Fibroblast of lung (primary cell): ENCODE data around the gene C22orf15. TPM values are rescaled to one million over a fixed set of nuclear protein-coding genes. Genes with fewer than 3 reads are reported as not detected.

Source experiments
- DNase-seq, 2 donors: peaks; one replicate each; pipeline versions ENCODE4 v3.0.0 to v3.0.0-alpha.2; 2010; ENCODE audit warnings: low read depth in 2 of 2
- H2AFZ ChIP-seq: 2 replicates; pipeline ENCODE4 v1.5.1; 2012; ENCODE audit warnings: low read length, control low read depth, inconsistent platforms
- H3K27ac ChIP-seq: 2 replicates; pipeline ENCODE4 v1.5.1; 2011; ENCODE audit warnings: low read length, control low read depth; ENCODE audit not compliant: insufficient read depth
- H3K27me3 ChIP-seq: 2 replicates; pipeline ENCODE4 v1.5.1; 2011; ENCODE audit warnings: mild to moderate bottlenecking, low read length; ENCODE audit not compliant: control insufficient read depth, insufficient read depth
- H3K36me3 ChIP-seq: 2 replicates; pipeline ENCODE4 v1.5.1; 2011; ENCODE audit warnings: low read length; ENCODE audit not compliant: control insufficient read depth, insufficient read depth
- H3K4me1 ChIP-seq: 2 replicates; pipeline ENCODE4 v1.5.1; 2011; ENCODE audit warnings: low read length; ENCODE audit not compliant: control insufficient read depth, insufficient read depth; ENCODE audit errors: extremely low read depth
- H3K4me2 ChIP-seq: 2 replicates; pipeline ENCODE4 v1.5.1; 2011; ENCODE audit warnings: low read length, control low read depth; ENCODE audit not compliant: insufficient read depth; ENCODE audit errors: extremely low read depth
- H3K4me3 ChIP-seq, 4 experiments: fragments of 200-600 bp in 1 of 4; sonication (generic) in 1 of 4; replicated peaks in 1 of 4; 2 replicates each; pipeline ENCODE4 v1.5.1; 2011 to 2016; ENCODE audit warnings: low read length in 4 of 4, low read depth in 3 of 4, mild to moderate bottlenecking in 3 of 4, control low read depth in 2 of 4, inconsistent platforms in 1 of 4, mixed read lengths in 1 of 4; ENCODE audit not compliant: insufficient read depth in 1 of 4; ENCODE audit errors: control extremely low read depth in 1 of 4
- H3K79me2 ChIP-seq: 2 replicates; pipeline ENCODE4 v1.5.1; 2012; ENCODE audit warnings: mild to moderate bottlenecking, low read length, inconsistent platforms; ENCODE audit not compliant: control insufficient read depth, insufficient read depth
- H3K9ac ChIP-seq: 2 replicates; pipeline ENCODE4 v1.5.1; 2011; ENCODE audit warnings: mild to moderate bottlenecking, low read length, control low read depth; ENCODE audit not compliant: insufficient read depth
- H3K9me3 ChIP-seq: 2 replicates; pipeline ENCODE4 v1.5.1; 2012; ENCODE audit warnings: low read depth, low read length; ENCODE audit not compliant: control insufficient read depth, insufficient read depth
- H4K20me1 ChIP-seq: 2 replicates; pipeline ENCODE4 v1.5.1; 2011; ENCODE audit warnings: low read length; ENCODE audit not compliant: control insufficient read depth, insufficient read depth; ENCODE audit errors: extremely low read depth
- CTCF ChIP-seq, 2 donors: IDR thresholded peaks in 1 of 2; conservative IDR thresholded peaks in 1 of 2; 1 replicate in 1 of 2; 2 replicates in 1 of 2; pipeline ENCODE4 v1.5.1; 2011 to 2012; ENCODE audit warnings: low read length in 2 of 2, control low read depth in 1 of 2, inconsistent platforms in 1 of 2, low read depth in 1 of 2, mild to moderate bottlenecking in 1 of 2
- EZH2 ChIP-seq: IDR thresholded peaks from 2 replicates; pipeline ENCODE4 v1.5.1; 2012; ENCODE audit warnings: low read length, control low read depth, mild to moderate bottlenecking; ENCODE audit errors: missing control alignments
- polyA plus RNA-seq, 2 donors: library from polyadenylated mRNA; depleted of rRNA in 1 of 2; stranded (reverse) in 1 of 2; unstranded in 1 of 2; fragments of >200 nt; gene quantifications; 2 replicates each; pipeline ENCODE4 v1.2.1, GENCODE V29; 2011 to 2012; ENCODE audit warnings: missing spikeins in 1 of 2
- total RNA-seq: library from RNA; depleted of rRNA; stranded (reverse); fragments of >200 nt; gene quantifications from 2 replicates; pipeline ENCODE4 v1.2.1, GENCODE V29; 2014

Gene C22orf15
- total and polyA plus RNA-seq, 2 donors (not counting 1 experiment from before 2014, with no cell fraction given), result 1.4 to 2.5 TPM

GRCh38 chr22:23760056-23760455 is 2.7 kb upstream of the C22orf15 start:
- Histone ChIP-seq H3K4me2 (no peak overlapping the region), H3K9me3 (no peaks in the 10 kb centered on the region), H3K36me3 (no peaks in the 10 kb centered on the region), H4K20me1 (no peaks in the 10 kb centered on the region), H3K79me2 (no peaks in the 10 kb centered on the region), H2AFZ (no peak overlapping the region), H3K4me3 (no peak overlapping the region), H3K4me1 (no peaks in the 10 kb centered on the region), H3K27ac (no peak overlapping the region), H3K27me3 (no peaks in the 10 kb centered on the region), H3K9ac (no peak overlapping the region)
- TF ChIP-seq CTCF (conservative IDR thresholded peaks at IDR 0.05 in 1 of 2, IDR thresholded peaks at IDR 0.05 in 1 of 2; ENCODE audit: low read depth in 1 of 2, low read length in 2 of 2), result no peak
- TF ChIP-seq EZH2, result no peak
- DNase-seq, result no peak

GRCh38 chr22:23763579-23763945 is 772 bp downstream of the C22orf15 start:
- Histone ChIP-seq H3K79me2 (no peaks in the 10 kb centered on the region), H3K4me3 (peak overlapping the region in 2 of 4 experiments; percentile 9 to 35), H3K4me1 (no peaks in the 10 kb centered on the region), H3K9me3 (no peaks in the 10 kb centered on the region), H3K9ac (no peak overlapping the region), H3K27me3 (no peaks in the 10 kb centered on the region), H3K36me3 (no peaks in the 10 kb centered on the region), H3K4me2 (peak overlapping the region; percentile 13), H2AFZ (peak overlapping the region; percentile 41), H3K27ac (no peak overlapping the region), H4K20me1 (no peaks in the 10 kb centered on the region)
- no peak for TF ChIP-seq EZH2
- no peak for TF ChIP-seq CTCF (conservative IDR thresholded peaks at IDR 0.05 in 1 of 2, IDR thresholded peaks at IDR 0.05 in 1 of 2; ENCODE audit: low read depth in 1 of 2, low read length in 2 of 2)
- no peak for DNase-seq

- H3K9me3 ChIP-seq, result no peaks in the 10 kb centered on the region
- H3K27ac ChIP-seq, result no peak overlapping the region
- H2AFZ ChIP-seq, result no peak overlapping the region
- no peak overlapping the region for H3K9ac ChIP-seq
- H3K4me2 ChIP-seq, result peak overlapping the region; percentile 0
- H4K20me1 ChIP-seq, result no peaks in the 10 kb centered on the region
- H3K4me3 ChIP-seq, result no peak overlapping the region
- no peaks in the 10 kb centered on the region for H3K79me2 ChIP-seq
- TF ChIP-seq CTCF (conservative IDR thresholded peaks at IDR 0.05 in 1 of 2, IDR thresholded peaks at IDR 0.05 in 1 of 2; ENCODE audit: low read depth in 1 of 2, low read length in 2 of 2), result no peak
- no peak for TF ChIP-seq EZH2
- H3K36me3 ChIP-seq, result no peaks in the 10 kb centered on the region
- no peaks in the 10 kb centered on the region for H3K4me1 ChIP-seq
- H3K27me3 ChIP-seq, result no peaks in the 10 kb centered on the region
- no peak for DNase-seq
Observed at GRCh38 chr22:23763954-23764353, 1.2 kb downstream of the C22orf15 start.
